OCI-LY3 (cell line): ENCODE data around the gene GPX7.

ENCODE experiments used
- H2AFZ ChIP-seq: fragments of 200-600, 300-600 bp; shearing (Covaris generic); 2 replicates; pipeline ENCODE4 v1.6.0; 2014; ENCODE audit warnings: antibody characterized with exemption, low read depth, low read length
- H3K27ac ChIP-seq: fragments of 200-600, 300-600 bp; sonication (generic); 2 replicates; pipeline ENCODE4 v1.5.1; 2014; ENCODE audit warnings: mild to moderate bottlenecking, low read length, moderate library complexity, mixed read lengths
- H3K27me3 ChIP-seq: fragments of 200-600, 300-600 bp; sonication (generic); 2 replicates; pipeline ENCODE4 v1.6.1; 2014; ENCODE audit warnings: low read depth, low read length, mixed read lengths
- H3K36me3 ChIP-seq: fragments of 200-600, 300-600 bp; sonication (generic); replicated peaks from 2 replicates; pipeline ENCODE3; 2014; ENCODE audit warnings: low read depth, low read length, mixed read lengths
- H3K4me1 ChIP-seq: fragments of 300-600, 200-600 bp; sonication (generic); 2 replicates; pipeline ENCODE4 v1.6.1; 2014; ENCODE audit warnings: low read length, mixed read lengths
- H3K4me2 ChIP-seq: fragments of 200-600, 300-600 bp; sonication (generic); 2 replicates; pipeline ENCODE4 v1.6.1; 2014; ENCODE audit warnings: low read length, mixed read lengths
- H3K4me3 ChIP-seq: fragments of 300-600, 200-600 bp; sonication (generic); 2 replicates; pipeline ENCODE4 v1.5.1; 2014; ENCODE audit warnings: antibody characterized with exemption, mild to moderate bottlenecking, low read length, moderate library complexity
- H3K79me2 ChIP-seq: fragments of 300-600, 200-600 bp; shearing (Covaris generic); 2 replicates; pipeline ENCODE4 v1.6.1; 2014; ENCODE audit warnings: mild to moderate bottlenecking, low read length, mixed read lengths
- H3K9ac ChIP-seq: fragments of 300-600, 200-600 bp; shearing (Covaris generic); 2 replicates; pipeline ENCODE4 v1.6.0; 2014; ENCODE audit warnings: mild to moderate bottlenecking, low read length, moderate library complexity
- H3K9me3 ChIP-seq: fragments of 200-600, 300-600 bp; shearing (Covaris generic); 2 replicates; pipeline ENCODE4 v1.6.1; 2014; ENCODE audit warnings: low read length, mixed read lengths; ENCODE audit not compliant: insufficient read depth
- H4K20me1 ChIP-seq: fragments of 200-600, 300-600 bp; sonication (generic); 2 replicates; pipeline ENCODE4 v1.6.1; 2016; ENCODE audit warnings: low read length, mixed read lengths; ENCODE audit not compliant: insufficient read depth
- EZH2phosphoT487 ChIP-seq: fragments of 200-600 bp; shearing (Covaris generic); IDR thresholded peaks from 2 replicates; pipeline ENCODE4 v1.6.1; 2018; ENCODE audit warnings: antibody characterized with exemption, mixed run types, low read depth
- TF ChIP-seq, protein P1 (sequence below): fragments of 200-600, 300-600 bp; sonication (generic); IDR thresholded peaks from 2 replicates; pipeline ENCODE4 v1.5.1; 2014; ENCODE audit warnings: antibody characterized with exemption, low read length, low read depth

Gene GPX7

DNA sequence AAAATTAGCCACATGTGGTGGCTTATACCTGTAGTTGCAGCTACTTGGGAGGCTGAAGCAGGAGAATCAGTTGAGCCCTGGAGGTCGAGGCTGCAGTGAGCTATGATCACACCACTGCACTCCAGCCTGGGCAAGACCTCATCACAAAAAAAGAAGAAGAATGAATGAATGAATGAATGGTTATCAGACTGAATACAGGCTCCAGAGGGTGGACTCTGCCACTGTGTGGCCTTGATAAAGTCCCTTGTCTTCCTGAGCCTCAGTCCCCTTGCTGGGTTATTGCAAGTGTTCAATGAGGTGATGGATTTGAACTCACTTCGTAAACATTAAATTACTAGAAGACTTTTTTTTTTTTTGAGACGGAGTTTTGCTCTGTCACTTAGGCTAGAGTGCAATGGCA lies 55.5 kb downstream of the GPX7 start:
- Histone ChIP-seq H3K4me2 (no peak overlapping the region), H3K9me3 (no peaks in the 10 kb centered on the region), H3K27me3 (no peaks in the 10 kb centered on the region), H3K27ac (no peak overlapping the region), H3K36me3 (no peaks in the 10 kb centered on the region), H3K4me1 (peaks cover 21% of the 10 kb centered on the region), H3K4me3 (no peak overlapping the region), H4K20me1 (no peaks in the 10 kb centered on the region), H2AFZ (no peak overlapping the region), H3K79me2 (no peaks in the 10 kb centered on the region), H3K9ac (no peak overlapping the region)
- no peak for TF ChIP-seq EZH2phosphoT487
- TF ChIP-seq, protein P1, sequence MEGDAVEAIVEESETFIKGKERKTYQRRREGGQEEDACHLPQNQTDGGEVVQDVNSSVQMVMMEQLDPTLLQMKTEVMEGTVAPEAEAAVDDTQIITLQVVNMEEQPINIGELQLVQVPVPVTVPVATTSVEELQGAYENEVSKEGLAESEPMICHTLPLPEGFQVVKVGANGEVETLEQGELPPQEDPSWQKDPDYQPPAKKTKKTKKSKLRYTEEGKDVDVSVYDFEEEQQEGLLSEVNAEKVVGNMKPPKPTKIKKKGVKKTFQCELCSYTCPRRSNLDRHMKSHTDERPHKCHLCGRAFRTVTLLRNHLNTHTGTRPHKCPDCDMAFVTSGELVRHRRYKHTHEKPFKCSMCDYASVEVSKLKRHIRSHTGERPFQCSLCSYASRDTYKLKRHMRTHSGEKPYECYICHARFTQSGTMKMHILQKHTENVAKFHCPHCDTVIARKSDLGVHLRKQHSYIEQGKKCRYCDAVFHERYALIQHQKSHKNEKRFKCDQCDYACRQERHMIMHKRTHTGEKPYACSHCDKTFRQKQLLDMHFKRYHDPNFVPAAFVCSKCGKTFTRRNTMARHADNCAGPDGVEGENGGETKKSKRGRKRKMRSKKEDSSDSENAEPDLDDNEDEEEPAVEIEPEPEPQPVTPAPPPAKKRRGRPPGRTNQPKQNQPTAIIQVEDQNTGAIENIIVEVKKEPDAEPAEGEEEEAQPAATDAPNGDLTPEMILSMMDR: no peak
